WTC11 (cell line): ENCODE data around the gene RTF1.
A peak's percentile ranks its signal among the peaks of the same experiment; 100 is the strongest.

ENCODE experiments used
- ATF2 ChIP-seq: sonication (generic); formaldehyde crosslinking; IDR thresholded peaks from 2 replicates; pipeline ENCODE4 v1.8.1; 2022; ENCODE audit warnings: low read depth, missing genetic modification reagents, borderline replicate concordance
- ETV6 ChIP-seq: sonication (generic); formaldehyde crosslinking; IDR thresholded peaks from 2 replicates; pipeline ENCODE4 v1.8.1; 2022; ENCODE audit warnings: mild to moderate bottlenecking, missing genetic modification reagents
- RELA ChIP-seq: sonication (generic); formaldehyde crosslinking; IDR thresholded peaks from 2 replicates; pipeline ENCODE4 v1.8.1; 2022; ENCODE audit warnings: missing genetic modification reagents, mild to moderate bottlenecking, borderline replicate concordance
- SMAD3 ChIP-seq: sonication (generic); formaldehyde crosslinking; IDR thresholded peaks from 2 replicates; pipeline ENCODE4 v1.8.0; 2022; ENCODE audit warnings: missing genetic modification reagents, mild to moderate bottlenecking, borderline replicate concordance
- SP1 ChIP-seq: sonication (generic); formaldehyde crosslinking; conservative IDR thresholded peaks from 2 replicates; pipeline ENCODE4 v1.8.1; 2022; ENCODE audit warnings: missing genetic modification reagents
- TEAD4 ChIP-seq: sonication (generic); formaldehyde crosslinking; IDR thresholded peaks from 2 replicates; pipeline ENCODE4 v1.8.0; 2022; ENCODE audit warnings: mild to moderate bottlenecking, missing genetic modification reagents
- ZNF219 ChIP-seq: sonication (generic); formaldehyde crosslinking; IDR thresholded peaks from 2 replicates; pipeline ENCODE4 v1.8.0; 2023; ENCODE audit warnings: missing genetic modification reagents, mild to moderate bottlenecking, borderline replicate concordance
- ZNF263 ChIP-seq: sonication (generic); formaldehyde crosslinking; IDR thresholded peaks from 2 replicates; pipeline ENCODE4 v1.8.1; 2022; ENCODE audit warnings: low read depth, mild to moderate bottlenecking, moderate library complexity, missing genetic modification reagents
- TF ChIP-seq, protein P1 (sequence below): sonication (generic); formaldehyde crosslinking; IDR thresholded peaks from 2 replicates; pipeline ENCODE4 v1.8.0; 2022; ENCODE audit warnings: mild to moderate bottlenecking, missing genetic modification reagents
- TF ChIP-seq, protein P2 (sequence below): sonication (generic); formaldehyde crosslinking; IDR thresholded peaks from 2 replicates; pipeline ENCODE4 v1.8.1; 2022; ENCODE audit warnings: missing genetic modification reagents, borderline replicate concordance
- TF ChIP-seq, protein P3 (sequence below): sonication (generic); formaldehyde crosslinking; IDR thresholded peaks from 2 replicates; pipeline ENCODE4 v1.8.0; 2022; ENCODE audit warnings: mild to moderate bottlenecking, missing genetic modification reagents
- TF ChIP-seq, protein P4 (sequence below): fragments of 200-600 bp; IDR thresholded peaks from 2 replicates; pipeline ENCODE4 v1.8.0; 2022; ENCODE audit warnings: antibody characterized with exemption
- TF ChIP-seq, protein P5 (sequence below): sonication (generic); formaldehyde crosslinking; IDR thresholded peaks from 2 replicates; pipeline ENCODE4 v1.8.1; 2023; ENCODE audit warnings: mild to moderate bottlenecking, missing genetic modification reagents

DNA sequence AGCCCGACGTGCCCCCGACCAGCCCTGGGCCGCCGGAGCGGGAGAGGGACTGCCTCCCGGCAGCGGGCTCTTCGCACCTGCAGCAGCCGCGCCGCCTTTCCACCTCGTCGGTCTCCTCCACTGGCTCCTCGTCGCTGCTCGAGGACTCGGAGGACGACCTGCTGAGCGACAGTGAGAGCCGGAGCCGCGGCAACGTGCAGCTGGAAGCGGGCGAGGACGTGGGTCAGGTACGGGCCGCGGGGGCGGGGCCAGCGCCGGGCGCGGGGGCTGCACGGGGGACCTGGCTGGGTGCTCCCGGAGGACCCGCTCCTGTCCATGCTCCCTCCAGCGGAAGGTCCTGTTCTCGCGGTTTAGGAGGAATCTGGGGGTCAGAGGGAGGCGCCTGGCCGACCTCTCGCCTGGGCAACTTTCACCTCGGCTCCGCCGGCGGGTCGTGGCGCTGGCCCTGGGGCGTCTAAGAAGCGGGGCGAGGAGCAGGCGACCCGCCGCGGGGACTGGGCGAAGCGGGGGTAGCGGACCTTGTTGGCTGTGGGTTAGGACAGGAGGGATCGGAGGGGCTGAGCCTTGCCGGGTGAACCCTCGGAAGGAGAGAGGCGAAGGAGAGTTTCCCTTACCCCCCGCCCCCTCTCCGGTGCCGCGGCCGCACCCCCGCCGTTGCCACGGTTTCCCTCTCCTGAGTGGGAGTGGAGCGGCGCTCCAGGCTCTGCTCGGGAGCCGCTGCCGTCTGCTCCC is 77.5 kb downstream of the RTF1 start:
- TF ChIP-seq, protein P1, sequence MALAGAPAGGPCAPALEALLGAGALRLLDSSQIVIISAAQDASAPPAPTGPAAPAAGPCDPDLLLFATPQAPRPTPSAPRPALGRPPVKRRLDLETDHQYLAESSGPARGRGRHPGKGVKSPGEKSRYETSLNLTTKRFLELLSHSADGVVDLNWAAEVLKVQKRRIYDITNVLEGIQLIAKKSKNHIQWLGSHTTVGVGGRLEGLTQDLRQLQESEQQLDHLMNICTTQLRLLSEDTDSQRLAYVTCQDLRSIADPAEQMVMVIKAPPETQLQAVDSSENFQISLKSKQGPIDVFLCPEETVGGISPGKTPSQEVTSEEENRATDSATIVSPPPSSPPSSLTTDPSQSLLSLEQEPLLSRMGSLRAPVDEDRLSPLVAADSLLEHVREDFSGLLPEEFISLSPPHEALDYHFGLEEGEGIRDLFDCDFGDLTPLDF (CRISPR knock-in tag), result no peak
- TF ChIP-seq ETV6 (CRISPR knock-in tag) (peak; percentile 70; the same call in 1 of the 2 replicates), ZNF219 (CRISPR knock-in tag) (peak; percentile 42; the same call in 1 of the 2 replicates), ATF2 (CRISPR knock-in tag) (no peak), RELA (CRISPR knock-in tag) (no peak; the same call in 1 of the 2 replicates), TEAD4 (no peak), ZNF263 (CRISPR knock-in tag) (peak; percentile 95), SMAD3 (CRISPR knock-in tag) (0 out of 2 replicates have a peak, but pooled peaks have one; percentile 73), SP1 (CRISPR knock-in tag) (no peak; the same call in 1 of the 2 replicates)
- TF ChIP-seq, protein P2, sequence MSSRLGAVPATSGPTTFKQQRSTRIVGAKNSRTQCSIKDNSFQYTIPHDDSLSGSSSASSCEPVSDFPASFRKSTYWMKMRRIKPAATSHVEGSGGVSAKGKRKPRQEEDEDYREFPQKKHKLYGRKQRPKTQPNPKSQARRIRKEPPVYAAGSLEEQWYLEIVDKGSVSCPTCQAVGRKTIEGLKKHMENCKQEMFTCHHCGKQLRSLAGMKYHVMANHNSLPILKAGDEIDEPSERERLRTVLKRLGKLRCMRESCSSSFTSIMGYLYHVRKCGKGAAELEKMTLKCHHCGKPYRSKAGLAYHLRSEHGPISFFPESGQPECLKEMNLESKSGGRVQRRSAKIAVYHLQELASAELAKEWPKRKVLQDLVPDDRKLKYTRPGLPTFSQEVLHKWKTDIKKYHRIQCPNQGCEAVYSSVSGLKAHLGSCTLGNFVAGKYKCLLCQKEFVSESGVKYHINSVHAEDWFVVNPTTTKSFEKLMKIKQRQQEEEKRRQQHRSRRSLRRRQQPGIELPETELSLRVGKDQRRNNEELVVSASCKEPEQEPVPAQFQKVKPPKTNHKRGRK, result no peak
- TF ChIP-seq, protein P3, sequence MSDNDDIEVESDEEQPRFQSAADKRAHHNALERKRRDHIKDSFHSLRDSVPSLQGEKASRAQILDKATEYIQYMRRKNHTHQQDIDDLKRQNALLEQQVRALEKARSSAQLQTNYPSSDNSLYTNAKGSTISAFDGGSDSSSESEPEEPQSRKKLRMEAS (CRISPR knock-in tag), result peak; percentile 91
- TF ChIP-seq, protein P4, sequence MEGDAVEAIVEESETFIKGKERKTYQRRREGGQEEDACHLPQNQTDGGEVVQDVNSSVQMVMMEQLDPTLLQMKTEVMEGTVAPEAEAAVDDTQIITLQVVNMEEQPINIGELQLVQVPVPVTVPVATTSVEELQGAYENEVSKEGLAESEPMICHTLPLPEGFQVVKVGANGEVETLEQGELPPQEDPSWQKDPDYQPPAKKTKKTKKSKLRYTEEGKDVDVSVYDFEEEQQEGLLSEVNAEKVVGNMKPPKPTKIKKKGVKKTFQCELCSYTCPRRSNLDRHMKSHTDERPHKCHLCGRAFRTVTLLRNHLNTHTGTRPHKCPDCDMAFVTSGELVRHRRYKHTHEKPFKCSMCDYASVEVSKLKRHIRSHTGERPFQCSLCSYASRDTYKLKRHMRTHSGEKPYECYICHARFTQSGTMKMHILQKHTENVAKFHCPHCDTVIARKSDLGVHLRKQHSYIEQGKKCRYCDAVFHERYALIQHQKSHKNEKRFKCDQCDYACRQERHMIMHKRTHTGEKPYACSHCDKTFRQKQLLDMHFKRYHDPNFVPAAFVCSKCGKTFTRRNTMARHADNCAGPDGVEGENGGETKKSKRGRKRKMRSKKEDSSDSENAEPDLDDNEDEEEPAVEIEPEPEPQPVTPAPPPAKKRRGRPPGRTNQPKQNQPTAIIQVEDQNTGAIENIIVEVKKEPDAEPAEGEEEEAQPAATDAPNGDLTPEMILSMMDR, result no peak
- TF ChIP-seq, protein P5, sequence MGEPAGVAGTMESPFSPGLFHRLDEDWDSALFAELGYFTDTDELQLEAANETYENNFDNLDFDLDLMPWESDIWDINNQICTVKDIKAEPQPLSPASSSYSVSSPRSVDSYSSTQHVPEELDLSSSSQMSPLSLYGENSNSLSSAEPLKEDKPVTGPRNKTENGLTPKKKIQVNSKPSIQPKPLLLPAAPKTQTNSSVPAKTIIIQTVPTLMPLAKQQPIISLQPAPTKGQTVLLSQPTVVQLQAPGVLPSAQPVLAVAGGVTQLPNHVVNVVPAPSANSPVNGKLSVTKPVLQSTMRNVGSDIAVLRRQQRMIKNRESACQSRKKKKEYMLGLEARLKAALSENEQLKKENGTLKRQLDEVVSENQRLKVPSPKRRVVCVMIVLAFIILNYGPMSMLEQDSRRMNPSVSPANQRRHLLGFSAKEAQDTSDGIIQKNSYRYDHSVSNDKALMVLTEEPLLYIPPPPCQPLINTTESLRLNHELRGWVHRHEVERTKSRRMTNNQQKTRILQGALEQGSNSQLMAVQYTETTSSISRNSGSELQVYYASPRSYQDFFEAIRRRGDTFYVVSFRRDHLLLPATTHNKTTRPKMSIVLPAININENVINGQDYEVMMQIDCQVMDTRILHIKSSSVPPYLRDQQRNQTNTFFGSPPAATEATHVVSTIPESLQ (CRISPR knock-in tag), result no peak
